Activated effector memory CD4-positive, alpha-beta T cell treated with anti-CD3 and anti-CD28 coated beads, Interleukin-2, amount 50 U/mL, for 16 hours (primary cell): Measurements from ENCODE around the gene KRT25.
"Not testable (repeated sequence)": the region's sequence is repeated elsewhere in the genome, so short reads cannot be mapped to it uniquely, and the experiment has no call there.

Experiments
- DNase-seq: peaks from one replicate; pipeline ENCODE4 v3.0.0-alpha.2; 2020

The KRT25 gene

GRCh38 chr17:40750391-40750790 is 4.7 kb downstream of the KRT25 start:
- no peak for DNase-seq

GRCh38 chr17:40748666-40749065 is 6.5 kb downstream of the KRT25 start:
- DNase-seq, result not testable (repeated sequence)

GRCh38 chr17:40738553-40738952 is 16.6 kb downstream of the KRT25 start:
- no peak for DNase-seq

GRCh38 chr17:40735016-40735415 is 20.1 kb downstream of the KRT25 start:
- no peak for DNase-seq

- DNase-seq, result no peak
These were observed 21.1 kb downstream of the KRT25 start for GRCh38 chr17:40734018-40734417.

- no peak for DNase-seq
These were observed 24.2 kb downstream of the KRT25 start for GRCh38 chr17:40730970-40731369.

GRCh38 chr17:40727447-40728231 is 27.5 kb downstream of the KRT25 start:
- DNase-seq, result no peak

GRCh38 chr17:40726919-40727318 is 28.2 kb downstream of the KRT25 start:
- no peak for DNase-seq

GRCh38 chr17:40724656-40725055 is 30.5 kb downstream of the KRT25 start:
- no peak for DNase-seq

- no peak for DNase-seq
These were observed 32.9 kb downstream of the KRT25 start for GRCh38 chr17:40722241-40722640.

GRCh38 chr17:40720899-40721298 is 34.2 kb downstream of the KRT25 start:
- no peak for DNase-seq

GRCh38 chr17:40718930-40719329 is 36.2 kb downstream of the KRT25 start:
- no peak for DNase-seq

GRCh38 chr17:40717776-40718175 is 37.4 kb downstream of the KRT25 start:
- DNase-seq, result no peak

GRCh38 chr17:40714473-40714872 is 40.7 kb downstream of the KRT25 start:
- DNase-seq, result no peak

GRCh38 chr17:40707745-40708144 is 47.4 kb downstream of the KRT25 start:
- DNase-seq, result no peak

GRCh38 chr17:40705584-40705983 is 49.5 kb downstream of the KRT25 start:
- no peak for DNase-seq

GRCh38 chr17:40703652-40704051 is 51.5 kb downstream of the KRT25 start, which contains the start of gene KRT24:
Gene KRT24, minus strand, starts transcription at chr17:40703752. Its CDS starts 59 bp downstream, at chr17:40703693.
- no peak for DNase-seq

- no peak for DNase-seq
These were observed 52.9 kb downstream of the KRT25 start for GRCh38 chr17:40702271-40702670.

GRCh38 chr17:40699853-40700252 is 55.3 kb downstream of the KRT25 start:
- DNase-seq, result no peak

GRCh38 chr17:40699371-40699770 is 55.8 kb downstream of the KRT25 start:
- DNase-seq, result no peak
